Fibroblast of lung (primary cell): ENCODE results near the gene KCTD15.

Experiments
- EZH2 ChIP-seq: IDR thresholded peaks from 2 replicates; pipeline ENCODE4 v1.5.1; 2012; ENCODE audit warnings: low read length, control low read depth, mild to moderate bottlenecking; ENCODE audit errors: missing control alignments
- TF ChIP-seq, protein P1 (sequence below), 2 donors: IDR thresholded peaks in 1 of 2; conservative IDR thresholded peaks in 1 of 2; 1 replicate in 1 of 2; 2 replicates in 1 of 2; pipeline ENCODE4 v1.5.1; 2011 to 2012; ENCODE audit warnings: low read length in 2 of 2, control low read depth in 1 of 2, inconsistent platforms in 1 of 2, low read depth in 1 of 2, mild to moderate bottlenecking in 1 of 2

GRCh38 chr19:33801411-33801810 lies 4.7 kb downstream of the KCTD15 start:
- TF ChIP-seq, protein P1, sequence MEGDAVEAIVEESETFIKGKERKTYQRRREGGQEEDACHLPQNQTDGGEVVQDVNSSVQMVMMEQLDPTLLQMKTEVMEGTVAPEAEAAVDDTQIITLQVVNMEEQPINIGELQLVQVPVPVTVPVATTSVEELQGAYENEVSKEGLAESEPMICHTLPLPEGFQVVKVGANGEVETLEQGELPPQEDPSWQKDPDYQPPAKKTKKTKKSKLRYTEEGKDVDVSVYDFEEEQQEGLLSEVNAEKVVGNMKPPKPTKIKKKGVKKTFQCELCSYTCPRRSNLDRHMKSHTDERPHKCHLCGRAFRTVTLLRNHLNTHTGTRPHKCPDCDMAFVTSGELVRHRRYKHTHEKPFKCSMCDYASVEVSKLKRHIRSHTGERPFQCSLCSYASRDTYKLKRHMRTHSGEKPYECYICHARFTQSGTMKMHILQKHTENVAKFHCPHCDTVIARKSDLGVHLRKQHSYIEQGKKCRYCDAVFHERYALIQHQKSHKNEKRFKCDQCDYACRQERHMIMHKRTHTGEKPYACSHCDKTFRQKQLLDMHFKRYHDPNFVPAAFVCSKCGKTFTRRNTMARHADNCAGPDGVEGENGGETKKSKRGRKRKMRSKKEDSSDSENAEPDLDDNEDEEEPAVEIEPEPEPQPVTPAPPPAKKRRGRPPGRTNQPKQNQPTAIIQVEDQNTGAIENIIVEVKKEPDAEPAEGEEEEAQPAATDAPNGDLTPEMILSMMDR (conservative IDR thresholded peaks at IDR 0.05 in 1 of 2, IDR thresholded peaks at IDR 0.05 in 1 of 2; ENCODE audit: low read depth in 1 of 2, low read length in 2 of 2) = no peak
- no peak for TF ChIP-seq EZH2
